Progenitor cell of endocrine pancreas (in vitro differentiated cells): Measurements from ENCODE around the gene WNT3. TPM values are rescaled to one million over a fixed set of nuclear protein-coding genes. Genes with fewer than 3 reads are reported as not detected.

Experiments used
- DNase-seq: peaks from one replicate; pipeline ENCODE4 v3.0.0; 2021; ENCODE audit warnings: low spot score; ENCODE audit not compliant: unreplicated experiment
- H3K27ac Mint-ChIP-seq: 2 replicates; pipeline ENCODE4 v1.8.0; 2021; ENCODE audit warnings: mild to moderate bottlenecking, moderate library complexity, mixed read lengths
- H3K27me3 Mint-ChIP-seq: 2 replicates; pipeline ENCODE4 v1.8.0; 2021; ENCODE audit warnings: mixed read lengths
- H3K36me3 Mint-ChIP-seq: 2 replicates; pipeline ENCODE4 v1.8.0; 2022; ENCODE audit warnings: mixed read lengths; ENCODE audit not compliant: insufficient read depth
- H3K4me1 Mint-ChIP-seq: 2 replicates; pipeline ENCODE4 v1.8.0; 2021; ENCODE audit warnings: low read depth, mixed read lengths
- H3K4me3 Mint-ChIP-seq: 2 replicates; pipeline ENCODE4 v1.8.0; 2021; ENCODE audit warnings: low read depth, mild to moderate bottlenecking, moderate library complexity, mixed read lengths
- H3K9me3 Mint-ChIP-seq: 2 replicates; pipeline ENCODE4 v1.8.0; 2021; ENCODE audit warnings: low read depth, mixed read lengths
- total RNA-seq: library from RNA; stranded (reverse); gene quantifications from 2 replicates; pipeline ENCODE4 v1.2.1, GENCODE V29; 2021
- TF ChIP-seq, protein P1 (sequence below): fragments of 200-600 bp; sonication (generic); IDR thresholded peaks from one replicate; pipeline ENCODE4 v1.5.0; 2021; ENCODE audit warnings: antibody characterized with exemption, mild to moderate bottlenecking; ENCODE audit not compliant: unreplicated experiment

The WNT3 gene
- total RNA-seq, 1 donor from 2014 or later, result 7.2 TPM

DNA sequence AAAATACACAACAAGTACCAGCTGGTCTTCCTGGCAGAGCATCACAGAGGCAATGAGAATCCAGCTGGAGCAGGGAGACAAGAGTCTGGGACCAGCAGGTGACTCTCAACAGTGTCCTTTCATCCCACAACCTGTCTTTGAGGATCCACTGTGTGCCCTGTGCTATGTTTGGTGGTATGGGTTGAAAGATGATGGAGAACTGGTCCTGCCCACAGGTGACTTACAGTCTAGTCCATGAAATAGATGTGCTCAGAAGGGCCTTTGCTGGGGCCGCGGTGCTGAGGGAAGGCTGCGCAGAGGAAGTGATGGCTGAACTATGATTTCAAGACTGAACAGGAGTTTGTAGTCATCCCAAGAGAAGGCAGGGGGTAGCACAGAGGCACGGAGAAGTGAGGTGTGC, 17.9 kb downstream of the WNT3 start:
- Mint-ChIP-seq H3K4me3 (no peak overlapping the region), H3K36me3 (no peaks in the 10 kb centered on the region), H3K27ac (no peak overlapping the region), H3K4me1 (no peaks in the 10 kb centered on the region), H3K27me3 (peaks cover 15% of the 10 kb centered on the region), H3K9me3 (no peaks in the 10 kb centered on the region)
- no peak for DNase-seq
- TF ChIP-seq, protein P1, sequence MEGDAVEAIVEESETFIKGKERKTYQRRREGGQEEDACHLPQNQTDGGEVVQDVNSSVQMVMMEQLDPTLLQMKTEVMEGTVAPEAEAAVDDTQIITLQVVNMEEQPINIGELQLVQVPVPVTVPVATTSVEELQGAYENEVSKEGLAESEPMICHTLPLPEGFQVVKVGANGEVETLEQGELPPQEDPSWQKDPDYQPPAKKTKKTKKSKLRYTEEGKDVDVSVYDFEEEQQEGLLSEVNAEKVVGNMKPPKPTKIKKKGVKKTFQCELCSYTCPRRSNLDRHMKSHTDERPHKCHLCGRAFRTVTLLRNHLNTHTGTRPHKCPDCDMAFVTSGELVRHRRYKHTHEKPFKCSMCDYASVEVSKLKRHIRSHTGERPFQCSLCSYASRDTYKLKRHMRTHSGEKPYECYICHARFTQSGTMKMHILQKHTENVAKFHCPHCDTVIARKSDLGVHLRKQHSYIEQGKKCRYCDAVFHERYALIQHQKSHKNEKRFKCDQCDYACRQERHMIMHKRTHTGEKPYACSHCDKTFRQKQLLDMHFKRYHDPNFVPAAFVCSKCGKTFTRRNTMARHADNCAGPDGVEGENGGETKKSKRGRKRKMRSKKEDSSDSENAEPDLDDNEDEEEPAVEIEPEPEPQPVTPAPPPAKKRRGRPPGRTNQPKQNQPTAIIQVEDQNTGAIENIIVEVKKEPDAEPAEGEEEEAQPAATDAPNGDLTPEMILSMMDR, result no peak

DNA sequence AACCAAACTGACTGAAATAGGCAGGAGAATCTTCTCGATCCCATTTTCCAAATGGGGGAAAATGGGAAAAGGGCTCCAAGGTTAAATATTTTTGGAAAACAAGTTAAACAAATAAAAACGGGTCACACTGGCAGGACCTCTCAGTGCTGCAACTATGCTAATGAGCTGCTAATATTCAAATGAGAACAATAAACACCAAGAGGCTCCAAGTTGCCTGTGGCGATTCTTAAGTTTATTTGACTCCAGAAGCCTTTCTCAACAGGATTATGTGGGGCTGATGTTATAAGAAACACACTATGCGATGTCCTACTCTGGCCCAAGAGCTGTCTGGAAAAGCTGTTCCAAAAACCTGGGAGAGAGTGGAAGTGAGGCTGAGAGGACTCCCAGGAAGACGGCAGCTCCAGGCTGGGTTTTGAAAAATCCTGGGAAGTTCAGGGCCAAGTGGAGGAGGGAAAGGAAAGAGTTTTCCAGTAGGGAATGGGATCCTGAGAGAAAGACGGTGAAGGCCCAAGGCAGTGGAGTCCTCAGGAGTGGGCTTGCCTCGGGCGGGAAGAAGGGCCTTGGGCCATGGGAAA, 21.4 kb downstream of the WNT3 start:
- TF ChIP-seq, protein P1, result no peak
- no peak overlapping the region for H3K27ac Mint-ChIP-seq
- no peak overlapping the region for H3K4me3 Mint-ChIP-seq
- DNase-seq, result no peak
- H3K36me3 Mint-ChIP-seq, result no peaks in the 10 kb centered on the region
- no peaks in the 10 kb centered on the region for H3K9me3 Mint-ChIP-seq
- H3K27me3 Mint-ChIP-seq, result peaks cover 27% of the 10 kb centered on the region
- H3K4me1 Mint-ChIP-seq, result no peaks in the 10 kb centered on the region

DNA sequence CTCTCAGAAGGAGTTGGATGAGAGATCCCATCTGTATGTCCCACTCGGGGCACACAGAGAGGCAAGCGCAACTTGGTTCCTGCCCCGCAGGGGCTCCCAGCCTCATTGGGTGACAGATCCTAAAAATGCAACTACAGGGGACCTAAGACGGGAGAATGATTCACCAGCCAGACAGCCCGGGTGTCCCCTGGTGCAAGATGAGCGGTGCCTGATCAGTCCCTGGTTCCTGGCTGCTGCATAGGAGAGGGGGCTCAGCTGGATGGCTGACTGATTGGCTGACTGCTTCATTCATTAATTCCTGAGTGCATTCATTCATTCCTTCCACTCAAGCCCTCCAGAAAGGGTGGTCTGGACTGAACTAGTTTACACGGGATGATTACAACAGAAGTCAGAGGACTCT, 22.0 kb downstream of the WNT3 start:
- Mint-ChIP-seq H3K9me3 (no peaks in the 10 kb centered on the region), H3K27ac (no peak overlapping the region), H3K4me3 (no peak overlapping the region), H3K27me3 (peaks cover 30% of the 10 kb centered on the region), H3K36me3 (no peaks in the 10 kb centered on the region), H3K4me1 (no peaks in the 10 kb centered on the region)
- DNase-seq, result no peak
- TF ChIP-seq, protein P1, result no peak

DNA sequence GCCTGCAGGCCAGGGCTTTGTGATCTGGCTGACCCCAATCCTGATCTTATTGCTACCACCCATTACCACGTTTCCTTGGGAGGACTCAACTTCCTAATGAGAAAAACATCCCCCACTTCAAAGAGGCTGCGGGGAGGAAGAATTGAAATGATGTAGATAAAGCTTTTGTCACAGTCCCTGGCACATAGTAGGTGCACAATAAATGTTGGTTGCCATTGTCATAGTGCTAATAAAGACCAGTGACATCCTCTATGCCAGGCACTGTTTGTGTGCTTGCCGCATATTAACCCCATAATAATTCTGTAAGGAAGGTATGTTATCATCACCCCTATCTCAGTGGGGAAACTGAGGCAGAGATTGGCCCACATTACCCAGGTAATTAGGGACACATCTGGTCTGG, 22.4 kb downstream of the WNT3 start:
- TF ChIP-seq, protein P1, result no peak
- Mint-ChIP-seq H3K27ac (no peak overlapping the region), H3K36me3 (no peaks in the 10 kb centered on the region), H3K27me3 (peaks cover 35% of the 10 kb centered on the region), H3K4me3 (no peak overlapping the region), H3K9me3 (no peaks in the 10 kb centered on the region), H3K4me1 (no peaks in the 10 kb centered on the region)
- no peak for DNase-seq

DNA sequence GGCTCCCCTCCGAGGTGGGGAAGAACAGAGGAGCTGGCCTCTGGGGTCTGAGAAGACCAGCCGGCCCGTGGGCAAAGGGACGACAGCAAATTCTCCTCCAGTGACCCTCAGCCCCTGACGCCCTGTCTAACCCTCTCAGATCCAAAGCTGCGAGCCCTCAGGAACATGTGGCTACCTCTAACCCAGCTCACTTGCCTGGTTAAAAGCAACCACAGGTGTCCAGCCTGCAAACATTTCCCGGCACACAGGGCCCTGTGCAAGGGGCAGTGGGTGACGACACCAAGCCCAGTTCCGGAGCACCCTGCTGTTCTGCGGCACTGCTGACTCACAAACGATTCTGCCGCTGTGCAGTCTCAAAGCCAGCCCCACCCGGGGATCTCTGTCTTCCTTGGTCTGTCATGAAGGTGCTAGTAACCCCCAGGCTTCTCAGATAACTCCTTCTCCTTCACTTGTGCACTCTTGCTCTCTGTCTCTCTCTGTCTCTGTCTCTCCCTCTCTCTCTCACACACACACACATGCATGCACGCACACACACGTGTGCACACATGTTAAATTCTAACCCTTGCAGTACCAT, 23.0 kb downstream of the WNT3 start:
- DNase-seq, result no peak
- Mint-ChIP-seq H3K4me3 (no peak overlapping the region), H3K9me3 (no peaks in the 10 kb centered on the region), H3K27me3 (peaks cover 41% of the 10 kb centered on the region), H3K4me1 (no peaks in the 10 kb centered on the region), H3K36me3 (no peaks in the 10 kb centered on the region), H3K27ac (no peak overlapping the region)
- TF ChIP-seq, protein P1, result no peak
